ENCODE measurements around the gene VEPH1.

- TF ChIP-seq CTCF (IDR thresholded peaks at IDR 0.05) (no peak), POLR2A (IDR thresholded peaks at IDR 0.05) (no peak)
Observed at GRCh38 chr3:157469561-157470294, 33.5 kb downstream of the VEPH1 start.

Data from body of pancreas (tissue), 4 donors.